Gastroesophageal sphincter (tissue), 3 donors: ENCODE data around the gene SHC4.

ENCODE experiments used
- CTCF ChIP-seq, 4 experiments: fragments of 200-600 bp in 2 of 4; fragments of 450-650 bp in 2 of 4; sonication (generic) in 1 of 4; IDR thresholded peaks; one replicate each; pipeline ENCODE4 v1.5.1; 2017 to 2019; ENCODE audit warnings: antibody characterized with exemption in 4 of 4, mild to moderate bottlenecking in 2 of 4, moderate library complexity in 2 of 4
- POLR2A ChIP-seq, 2 donors: fragments of 450-650 bp; IDR thresholded peaks; one replicate each; pipeline ENCODE4 v1.6.1; 2017; ENCODE audit warnings: antibody characterized with exemption in 2 of 2, mild to moderate bottlenecking in 2 of 2, moderate library complexity in 1 of 2
- POLR2AphosphoS5 ChIP-seq: sonication (generic); formaldehyde crosslinking; IDR thresholded peaks from one replicate; pipeline ENCODE4 v1.6.1; 2017; ENCODE audit warnings: antibody characterized with exemption

GRCh38 chr15:48939648-48940047, 24.1 kb downstream of the SHC4 start:
- TF ChIP-seq CTCF (IDR thresholded peaks at IDR 0.05): no peak
- no peak for TF ChIP-seq POLR2A (IDR thresholded peaks at IDR 0.05)
- TF ChIP-seq POLR2AphosphoS5: no peak
